GM04504 (cell line): Measurements from ENCODE around the gene INPP4B.
A peak's percentile ranks its signal among the peaks of the same experiment; 100 is the strongest.

Experiments
- DNase-seq: peaks from one replicate; pipeline ENCODE4 v3.0.0-alpha.2; 2012; ENCODE audit warnings: low read depth

The INPP4B gene

GRCh38 chr4:142572071-142572470 is 274.0 kb downstream of the INPP4B start:
- no peak for DNase-seq

DNA sequence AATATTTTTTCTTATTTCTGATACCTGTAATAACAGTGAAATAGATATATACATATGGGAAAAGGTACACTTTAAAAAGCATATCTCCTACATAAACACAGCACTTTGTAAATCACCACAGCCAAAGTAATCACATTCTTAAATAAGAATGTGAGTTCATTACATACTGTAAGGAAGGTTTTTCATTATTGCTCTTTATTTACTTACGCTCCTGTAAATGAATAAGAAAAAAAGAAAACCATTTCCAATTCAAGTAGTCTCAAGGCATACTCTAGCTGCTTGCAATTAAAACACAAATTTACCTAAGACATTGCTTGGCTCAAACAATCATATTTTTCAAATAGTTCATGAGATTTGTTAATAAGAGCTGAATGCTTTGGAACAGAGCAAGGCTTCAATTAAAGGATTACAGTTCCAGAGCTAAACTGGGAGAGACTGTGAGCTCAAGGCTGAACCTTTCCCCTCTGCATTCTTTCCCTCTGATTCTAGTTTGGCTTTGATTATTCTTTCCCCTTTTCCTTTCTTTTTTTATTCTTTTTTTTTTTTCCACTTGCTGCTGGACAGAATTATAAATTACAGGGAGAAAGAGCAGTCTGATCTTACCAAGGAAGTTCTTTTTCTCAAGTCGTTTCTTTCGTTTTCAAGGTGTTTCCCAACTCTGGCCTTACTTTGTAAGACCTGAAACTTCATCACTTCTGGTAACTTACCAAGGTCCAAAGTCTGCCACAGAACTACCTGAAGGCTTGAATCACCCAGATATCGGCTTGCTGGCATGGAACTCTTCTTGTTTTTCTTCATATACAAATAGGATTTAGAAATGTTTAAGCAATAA is 278.3 kb downstream of the INPP4B start:
- DNase-seq = no peak

DNA sequence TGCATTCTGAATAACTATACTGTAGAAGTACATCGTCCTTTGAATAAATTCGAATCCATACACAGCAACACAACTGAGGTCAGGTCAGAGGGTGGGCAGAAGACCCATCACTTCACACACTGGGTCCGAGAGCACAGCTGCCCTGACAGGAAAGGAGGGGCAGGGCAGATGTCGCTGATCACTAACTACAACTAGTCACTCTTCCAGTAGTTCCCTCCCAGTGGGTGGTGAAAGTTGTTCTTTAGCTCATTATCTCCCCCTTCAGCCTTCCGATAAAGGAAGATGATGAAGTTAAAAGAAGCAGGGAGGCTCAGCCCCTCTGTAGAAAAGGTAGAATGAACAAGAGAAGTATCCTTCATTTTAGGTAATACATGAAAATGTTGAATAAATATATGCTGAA is 278.9 kb downstream of the INPP4B start:
- DNase-seq = no peak

- no peak for DNase-seq
Measured at GRCh38 chr4:142566777-142567176, 279.3 kb downstream of the INPP4B start.

DNA sequence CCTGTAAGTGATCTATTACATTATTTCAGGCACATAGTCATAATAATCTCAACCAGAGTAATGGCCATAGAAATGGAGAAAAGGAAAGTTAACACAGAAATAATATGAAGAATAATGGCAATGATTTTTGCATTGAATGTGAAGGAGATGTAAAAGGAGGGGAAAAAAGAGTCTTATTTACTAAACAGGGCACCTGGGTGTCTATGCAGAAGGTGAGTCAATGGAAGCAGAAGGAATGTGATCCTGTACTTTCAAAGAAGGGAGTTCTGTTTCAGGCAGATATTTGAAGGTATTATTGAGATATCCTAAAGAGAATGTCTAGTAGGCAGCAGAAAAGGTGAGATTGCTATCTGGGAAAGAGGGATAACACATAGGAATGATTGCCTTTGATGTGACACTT is 279.9 kb downstream of the INPP4B start:
- DNase-seq = no peak

- DNase-seq = no peak
Measured at GRCh38 chr4:142565771-142566170, 280.3 kb downstream of the INPP4B start.

DNA sequence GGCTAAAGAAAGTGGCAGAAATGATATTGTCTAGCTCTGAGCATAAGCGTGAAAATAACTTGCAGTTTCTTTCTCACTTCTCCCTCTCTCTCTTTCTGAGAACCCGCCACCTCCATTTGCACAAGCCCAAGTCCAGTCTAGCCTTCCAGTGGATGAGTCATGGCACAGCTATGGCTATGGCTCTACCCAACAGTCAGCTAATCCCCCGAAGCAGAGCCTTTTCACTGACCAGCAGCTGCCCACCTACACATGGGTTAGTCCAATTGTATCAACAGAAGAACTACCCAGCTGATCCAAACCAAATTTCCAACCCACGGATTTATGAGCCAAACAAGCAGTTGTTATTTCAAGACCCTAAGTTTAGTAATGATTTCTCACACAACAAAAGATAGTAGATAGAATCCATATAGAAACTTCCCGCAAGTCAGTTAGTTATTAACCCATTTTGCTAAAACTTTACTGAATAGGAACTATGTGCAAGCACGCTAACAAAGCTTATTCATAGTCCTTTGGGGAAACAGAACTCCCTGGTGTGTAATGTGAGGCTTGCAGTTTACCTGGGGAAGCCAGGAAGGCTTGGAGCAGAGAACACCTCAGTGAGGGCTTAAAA is 282.3 kb downstream of the INPP4B start:
- no peak for DNase-seq

- no peak for DNase-seq
Measured at GRCh38 chr4:142559986-142560385, 286.1 kb downstream of the INPP4B start.

DNA sequence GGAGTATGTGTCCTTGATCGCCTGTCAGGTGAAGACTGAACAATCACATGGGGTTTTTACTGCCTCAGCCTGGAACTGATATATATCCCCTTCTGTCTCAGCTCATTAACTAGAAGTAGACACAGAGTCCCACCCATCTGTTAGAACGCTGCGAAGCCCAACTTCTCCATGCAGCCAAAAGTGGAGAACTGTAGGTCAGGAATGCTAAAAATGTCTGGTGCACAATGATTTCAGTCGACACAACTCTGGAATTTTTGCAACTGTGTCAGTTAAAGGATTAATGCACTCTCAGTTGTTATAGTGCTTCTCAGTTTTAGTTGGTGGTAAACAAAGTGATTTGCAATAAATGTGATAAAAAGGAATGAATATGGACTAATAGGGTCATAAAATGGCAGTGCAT is 287.2 kb downstream of the INPP4B start:
- DNase-seq = peak; percentile 36

DNA sequence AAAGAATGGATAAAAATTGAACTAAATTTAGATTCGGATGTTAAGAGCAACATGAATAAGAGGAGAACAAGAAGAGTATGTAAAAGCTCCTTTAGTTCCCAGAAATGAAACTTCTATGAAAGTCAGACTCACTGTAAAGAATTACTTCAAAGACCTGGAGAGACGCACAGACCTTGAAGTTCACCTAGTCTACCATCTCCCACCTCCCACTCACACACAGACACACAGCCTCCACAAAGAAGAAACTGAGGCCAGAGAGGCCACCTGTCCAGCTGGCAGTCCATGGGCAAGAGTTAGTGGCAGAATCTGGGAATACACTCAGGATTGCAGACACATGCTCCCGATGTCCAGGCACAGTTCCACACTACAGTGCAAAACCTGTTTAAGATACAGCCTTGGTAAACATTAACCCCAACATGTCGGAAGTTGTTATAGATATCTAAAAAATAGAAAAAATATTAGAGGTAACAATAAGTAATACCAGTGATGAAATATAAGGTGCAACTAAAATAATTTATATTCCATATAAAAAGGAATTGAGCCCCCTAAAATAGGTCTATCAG is 288.8 kb downstream of the INPP4B start:
- DNase-seq = no peak

- DNase-seq = no peak
Measured at GRCh38 chr4:142556570-142557238, 289.4 kb downstream of the INPP4B start.

DNA sequence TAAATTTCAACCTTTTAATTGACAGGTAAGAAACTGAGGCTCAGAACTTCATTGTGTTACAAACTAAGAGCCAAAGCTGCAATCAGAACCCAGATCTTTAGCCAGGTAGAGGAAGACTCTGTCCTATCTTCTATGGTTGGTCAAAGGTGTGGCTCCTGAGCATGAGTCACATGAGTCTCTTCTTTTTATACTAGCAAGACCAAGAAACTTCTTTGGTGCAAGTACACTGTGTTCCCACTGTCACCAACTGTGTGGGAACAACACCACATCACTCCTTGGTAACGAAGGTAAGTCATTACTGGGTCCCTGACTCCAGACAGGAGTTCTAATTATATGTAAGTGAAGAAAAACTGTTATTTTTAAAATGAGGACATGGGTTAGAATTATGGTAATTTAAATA is 290.1 kb downstream of the INPP4B start:
- DNase-seq = no peak

DNA sequence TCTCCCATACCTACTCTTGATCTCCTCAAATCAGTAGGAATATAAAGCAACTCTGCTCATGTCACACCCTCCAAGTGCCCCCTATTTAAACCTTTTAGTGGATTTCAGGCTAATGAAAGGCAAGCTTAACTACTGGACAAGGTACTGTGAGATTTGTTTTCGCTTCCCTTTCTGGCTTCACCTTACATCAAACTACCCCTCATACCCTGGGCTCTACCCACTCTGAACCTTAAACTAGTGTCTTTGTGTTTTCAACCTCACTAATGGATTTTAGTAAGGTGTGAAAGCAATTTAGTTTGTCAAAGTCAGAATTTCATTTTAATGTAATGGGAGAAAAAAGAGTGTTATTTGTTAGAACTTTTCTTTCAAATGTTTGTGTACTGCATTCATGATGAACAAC is 291.7 kb downstream of the INPP4B start:
- DNase-seq = no peak

GRCh38 chr4:142551517-142552305 is 294.4 kb downstream of the INPP4B start:
- DNase-seq = no peak

- DNase-seq = no peak
Measured at GRCh38 chr4:142550965-142551364, 295.1 kb downstream of the INPP4B start.

DNA sequence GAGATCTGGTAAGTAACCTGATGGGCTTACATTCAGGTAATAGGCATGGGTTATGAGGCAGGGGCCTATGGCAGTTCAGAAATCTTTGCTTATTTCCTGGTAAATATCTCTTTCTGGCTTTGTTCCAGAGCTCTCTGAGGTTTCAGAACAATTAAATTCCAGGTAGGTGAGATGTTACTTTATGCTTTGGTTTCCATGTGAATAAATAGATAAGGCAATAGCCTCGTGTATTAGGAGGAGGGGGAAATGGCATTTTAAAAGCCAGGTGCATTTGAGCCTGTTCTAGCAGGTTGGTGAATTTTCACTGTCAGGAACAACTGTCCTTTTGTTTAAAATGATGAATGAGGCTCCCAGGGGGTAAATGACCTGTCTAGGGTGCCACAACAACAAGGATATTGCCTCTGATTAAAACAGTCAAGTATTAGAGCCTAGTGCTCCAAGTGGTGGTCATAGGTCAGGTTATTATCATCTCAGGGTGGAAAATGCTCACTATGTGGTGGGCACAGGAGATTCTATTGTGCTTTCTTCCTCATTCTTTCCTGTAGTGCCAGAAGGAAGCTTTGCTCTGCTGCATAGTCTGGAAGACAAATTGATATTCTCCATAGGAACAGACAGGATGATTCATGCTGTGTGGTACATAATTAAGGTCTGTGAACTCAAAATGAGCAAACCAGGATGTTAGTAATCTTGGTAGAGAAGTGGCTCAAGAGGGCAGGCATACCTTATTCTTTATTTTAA is 296.2 kb downstream of the INPP4B start:
- DNase-seq = peak; percentile 43

- DNase-seq = no peak
Measured at GRCh38 chr4:142549248-142549647, 296.9 kb downstream of the INPP4B start.

GRCh38 chr4:142548491-142548890 is 297.6 kb downstream of the INPP4B start:
- no peak for DNase-seq

DNA sequence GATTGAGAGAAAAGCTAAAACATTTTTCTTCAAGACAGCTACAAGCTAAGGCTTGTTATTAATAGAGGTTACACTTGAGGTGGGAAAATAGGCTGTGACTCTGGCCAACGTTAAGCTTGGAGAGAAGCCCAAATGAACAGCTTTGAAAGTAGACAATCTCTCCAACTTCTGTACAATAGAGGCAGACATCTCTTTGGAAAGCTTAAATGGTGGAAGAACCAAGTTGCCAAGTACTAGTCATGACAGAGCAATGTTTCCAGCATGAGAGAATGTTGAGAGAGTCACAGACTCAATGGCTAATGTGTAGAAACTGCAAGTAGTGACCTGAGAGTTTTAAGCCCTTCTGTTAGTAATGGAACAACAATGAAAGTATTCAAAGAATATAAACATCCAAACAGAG is 298.1 kb downstream of the INPP4B start:
- no peak for DNase-seq

- no peak for DNase-seq
Measured at GRCh38 chr4:142544594-142544993, 301.5 kb downstream of the INPP4B start.

GRCh38 chr4:142544039-142544438 is 302.1 kb downstream of the INPP4B start:
- DNase-seq = no peak

DNA sequence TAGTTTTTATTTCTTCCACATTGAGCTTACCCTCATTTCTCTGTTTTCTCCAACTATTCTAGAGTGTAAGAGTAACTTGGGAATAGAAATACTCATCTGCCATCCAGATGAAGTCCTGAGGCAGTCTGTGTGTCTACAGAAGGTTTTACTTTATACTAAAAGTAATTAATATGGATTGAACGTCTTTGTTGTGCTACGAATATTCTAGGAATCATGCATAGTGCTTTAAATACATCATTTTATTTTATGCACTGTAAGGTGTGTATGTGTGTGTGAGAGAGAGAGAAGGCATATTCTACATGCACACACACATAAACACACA is 305.7 kb downstream of the INPP4B start:
- DNase-seq = no peak
